ENCODE data around the gene CA12. TPM values are rescaled to one million over a fixed set of nuclear protein-coding genes. Genes with fewer than 3 reads are reported as not detected.
A peak's percentile ranks its signal among the peaks of the same experiment; 100 is the strongest.

The CA12 gene
- polyA plus RNA-seq, 3 donors: not detected

DNA sequence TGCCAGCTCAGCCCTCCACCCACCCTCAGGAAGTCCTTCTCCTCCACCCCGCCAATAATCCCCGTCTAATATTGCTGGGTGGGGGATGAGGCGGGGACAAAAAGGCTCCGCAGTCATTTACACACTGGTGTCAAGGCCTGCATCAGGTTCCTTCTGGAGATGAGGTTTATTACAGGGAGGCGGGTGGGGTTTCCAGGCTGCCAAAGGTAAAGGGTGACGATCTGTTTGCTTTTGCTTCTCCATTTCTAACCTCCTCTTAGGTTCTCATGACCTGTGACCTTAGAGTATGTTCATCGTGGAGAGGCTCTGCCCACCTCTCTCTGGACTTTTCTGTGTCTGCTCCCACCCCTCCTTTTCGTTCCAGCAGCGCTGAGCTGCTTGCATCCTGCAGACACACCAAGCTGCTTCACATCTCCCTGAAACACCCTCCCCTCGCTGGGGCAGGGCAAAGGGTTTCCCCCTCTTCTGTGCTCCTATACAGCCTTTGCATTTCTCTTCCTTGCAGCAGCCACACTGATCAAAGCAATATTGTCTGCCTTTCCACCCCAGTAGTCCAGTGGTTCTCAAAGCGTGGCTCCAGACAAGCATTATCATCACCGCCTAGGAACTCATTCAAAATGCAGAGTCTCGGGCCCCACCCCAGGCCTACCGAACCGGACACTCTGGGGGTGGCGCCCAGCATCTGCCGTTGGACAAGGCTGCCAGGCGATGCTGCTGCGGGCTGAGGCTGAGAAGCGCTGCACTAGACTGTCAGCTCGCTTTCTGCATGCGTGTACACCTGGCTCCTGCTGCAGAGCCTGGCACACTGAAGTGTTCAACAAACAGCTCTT is 26.6 kb downstream of the CA12 start:
- Histone ChIP-seq H2AFZ (ENCODE audit: insufficient read depth, low read depth, low read length, poor library complexity, severe bottlenecking) (no peak overlapping the region), H3K27ac (ENCODE audit: low read depth in 1 of 2, low read length in 2 of 2) (no peak overlapping the region), H3K4me3 (replicated peaks in 1 of 3; ENCODE audit: low read depth in 2 of 3, low read length in 3 of 3) (no peak overlapping the region), H3K9ac (ENCODE audit: insufficient read depth, low read length, poor library complexity, severe bottlenecking) (peak overlapping the region; percentile 6), H3K9me3 (replicated peaks in 1 of 2; ENCODE audit: control insufficient read depth in 1 of 2, insufficient read depth in 1 of 2, low read length in 2 of 2) (no peaks in the 10 kb centered on the region), H4K20me1 (ENCODE audit: insufficient read depth, low read length) (no peaks in the 10 kb centered on the region), H3K4me1 (ENCODE audit: control insufficient read depth in 1 of 2, insufficient read depth in 2 of 2, low read length in 2 of 2) (no peaks in the 10 kb centered on the region), H3K79me2 (ENCODE audit: insufficient read depth, low read length) (no peaks in the 10 kb centered on the region), H3K36me3 (replicated peaks in 1 of 2; ENCODE audit: control insufficient read depth in 1 of 2, insufficient read depth in 2 of 2, low read length in 2 of 2) (no peaks in the 10 kb centered on the region), H3K27me3 (ENCODE audit: control insufficient read depth in 2 of 2, insufficient read depth in 2 of 2, low read length in 2 of 2) (no peaks in the 10 kb centered on the region), H3K4me2 (replicated peaks; ENCODE audit: extremely low read depth, low read length, poor library complexity, severe bottlenecking) (no peak overlapping the region)
- DNase-seq: no peak
- TF ChIP-seq, protein P1, sequence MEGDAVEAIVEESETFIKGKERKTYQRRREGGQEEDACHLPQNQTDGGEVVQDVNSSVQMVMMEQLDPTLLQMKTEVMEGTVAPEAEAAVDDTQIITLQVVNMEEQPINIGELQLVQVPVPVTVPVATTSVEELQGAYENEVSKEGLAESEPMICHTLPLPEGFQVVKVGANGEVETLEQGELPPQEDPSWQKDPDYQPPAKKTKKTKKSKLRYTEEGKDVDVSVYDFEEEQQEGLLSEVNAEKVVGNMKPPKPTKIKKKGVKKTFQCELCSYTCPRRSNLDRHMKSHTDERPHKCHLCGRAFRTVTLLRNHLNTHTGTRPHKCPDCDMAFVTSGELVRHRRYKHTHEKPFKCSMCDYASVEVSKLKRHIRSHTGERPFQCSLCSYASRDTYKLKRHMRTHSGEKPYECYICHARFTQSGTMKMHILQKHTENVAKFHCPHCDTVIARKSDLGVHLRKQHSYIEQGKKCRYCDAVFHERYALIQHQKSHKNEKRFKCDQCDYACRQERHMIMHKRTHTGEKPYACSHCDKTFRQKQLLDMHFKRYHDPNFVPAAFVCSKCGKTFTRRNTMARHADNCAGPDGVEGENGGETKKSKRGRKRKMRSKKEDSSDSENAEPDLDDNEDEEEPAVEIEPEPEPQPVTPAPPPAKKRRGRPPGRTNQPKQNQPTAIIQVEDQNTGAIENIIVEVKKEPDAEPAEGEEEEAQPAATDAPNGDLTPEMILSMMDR (IDR thresholded peaks at IDR 0.05): no peak
- no peaks in the 10 kb centered on the region for H3K4me1 Mint-ChIP-seq
- no peak overlapping the region for H3K4me3 Mint-ChIP-seq
- peaks cover 0 to 2% (median 0%) of the 10 kb centered on the region in 7 donors for H3K9me3 Mint-ChIP-seq
- H3K36me3 Mint-ChIP-seq: no peaks in the 10 kb centered on the region
- 94% methylated on average over 15 of the region's 22 CpGs for WGBS (ENCODE audit: insufficient coverage)
- intact Hi-C loops (cut with micrococcal nuclease): no loop called here
- H3K27me3 Mint-ChIP-seq (ENCODE audit: low read depth in 3 of 3): peaks cover 2 to 3% (median 3%) of the 10 kb centered on the region in 3 donors
- H3K27ac Mint-ChIP-seq: no peak overlapping the region

GRCh38 chr15:63353887-63354286 is 27.8 kb downstream of the CA12 start:
- TF ChIP-seq, protein P1 (IDR thresholded peaks at IDR 0.05): no peak
- Histone ChIP-seq H3K9me3 (replicated peaks in 1 of 2; ENCODE audit: control insufficient read depth in 1 of 2, insufficient read depth in 1 of 2, low read length in 2 of 2) (no peaks in the 10 kb centered on the region), H3K4me1 (ENCODE audit: control insufficient read depth in 1 of 2, insufficient read depth in 2 of 2, low read length in 2 of 2) (peaks cover under 1% of the 10 kb centered on the region in 2 donors), H3K4me3 (replicated peaks in 1 of 3; ENCODE audit: low read depth in 2 of 3, low read length in 3 of 3) (no peak overlapping the region), H3K9ac (ENCODE audit: insufficient read depth, low read length, poor library complexity, severe bottlenecking) (no peak overlapping the region), H3K27ac (ENCODE audit: low read depth in 1 of 2, low read length in 2 of 2) (no peak overlapping the region), H3K79me2 (ENCODE audit: insufficient read depth, low read length) (no peaks in the 10 kb centered on the region), H4K20me1 (ENCODE audit: insufficient read depth, low read length) (no peaks in the 10 kb centered on the region), H3K36me3 (replicated peaks in 1 of 2; ENCODE audit: control insufficient read depth in 1 of 2, insufficient read depth in 2 of 2, low read length in 2 of 2) (no peaks in the 10 kb centered on the region), H2AFZ (ENCODE audit: insufficient read depth, low read depth, low read length, poor library complexity, severe bottlenecking) (no peak overlapping the region), H3K27me3 (ENCODE audit: control insufficient read depth in 2 of 2, insufficient read depth in 2 of 2, low read length in 2 of 2) (no peaks in the 10 kb centered on the region), H3K4me2 (replicated peaks; ENCODE audit: extremely low read depth, low read length, poor library complexity, severe bottlenecking) (no peak overlapping the region)
- Mint-ChIP-seq H3K9me3 (peaks cover 0 to under 1% (median 0%) of the 10 kb centered on the region in 7 donors), H3K27me3 (ENCODE audit: low read depth in 3 of 3) (no peaks in the 10 kb centered on the region), H3K36me3 (no peaks in the 10 kb centered on the region), H3K27ac (no peak overlapping the region), H3K4me3 (no peak overlapping the region), H3K4me1 (no peaks in the 10 kb centered on the region)
- intact Hi-C loops (cut with micrococcal nuclease): no loop called here
- WGBS (ENCODE audit: insufficient coverage): 95% methylated on average over 4 of the region's 5 CpGs
- DNase-seq: no peak

Measured in CD14-positive monocyte (primary cell).